ENCODE measurements around the gene LCN10. TPM values are rescaled to one million over a fixed set of nuclear protein-coding genes. Genes with fewer than 3 reads are reported as not detected.

Gene LCN10
- total RNA-seq, 1 donor from 2014 or later = 0.39 TPM

DNA sequence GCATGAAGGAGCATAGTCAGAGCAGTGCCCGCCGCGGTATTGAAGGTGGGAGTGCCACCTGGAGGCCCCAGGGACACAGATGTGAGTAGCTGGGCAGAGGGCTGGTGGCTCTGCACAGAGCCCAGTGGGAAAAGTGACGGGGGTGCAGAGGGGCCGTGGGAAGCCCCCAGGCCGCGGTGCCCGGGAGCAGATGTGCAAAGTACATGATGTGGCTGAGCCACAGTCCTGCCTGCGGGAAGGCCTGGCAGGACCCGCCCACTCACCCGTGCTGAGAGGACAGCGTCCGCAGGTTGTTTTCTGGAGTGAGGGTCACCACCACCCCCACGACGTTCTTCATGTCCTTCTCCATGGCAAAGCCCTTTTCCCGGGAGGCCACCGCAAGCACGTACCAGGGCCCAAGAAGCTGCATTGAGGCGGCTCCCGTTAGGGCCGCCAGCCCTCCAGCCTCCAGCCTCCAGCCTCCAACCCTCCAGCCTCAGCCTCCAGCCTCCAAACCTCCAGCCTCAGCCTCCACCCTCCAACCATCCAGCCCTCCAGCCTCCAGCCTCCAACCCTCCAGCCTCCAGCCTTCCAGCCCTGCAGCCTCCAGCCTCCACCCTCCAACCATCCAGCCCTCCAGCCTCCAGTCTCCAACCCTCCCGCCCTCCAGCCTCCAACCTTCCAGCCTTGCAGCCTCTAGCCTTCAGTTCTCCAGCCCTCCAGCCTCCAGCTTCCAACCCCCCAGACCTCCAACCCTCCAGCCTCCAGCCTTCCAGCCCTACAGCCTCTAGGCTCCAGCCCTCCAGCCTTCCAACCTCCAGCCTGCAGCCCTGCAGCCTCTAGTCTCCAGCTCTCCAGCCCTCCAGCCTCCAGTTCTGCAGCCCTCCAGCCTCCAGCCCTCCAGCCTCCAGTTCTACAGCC lies 4.7 kb upstream of the LCN10 start:
- Mint-ChIP-seq H3K4me3 (no peak overlapping the region), H3K27ac (no peak overlapping the region), H3K27me3 (ENCODE audit: insufficient read depth) (peaks cover 8% of the 10 kb centered on the region), H3K9me3 (peaks cover 20% of the 10 kb centered on the region), H3K4me1 (ENCODE audit: low read depth) (peaks cover 10% of the 10 kb centered on the region), H3K36me3 (ENCODE audit: low read depth) (peaks cover 2% of the 10 kb centered on the region)
- intact Hi-C loops (cut with micrococcal nuclease) = no loop called here
- DNase-seq (ENCODE audit: low spot score) = no peak

- no peak overlapping the region for H3K4me3 Mint-ChIP-seq
- peaks cover 5% of the 10 kb centered on the region for H3K27me3 Mint-ChIP-seq (ENCODE audit: insufficient read depth)
- intact Hi-C loops (cut with micrococcal nuclease) = no loop called here
- peaks cover 13% of the 10 kb centered on the region for H3K4me1 Mint-ChIP-seq (ENCODE audit: low read depth)
- peaks cover 12% of the 10 kb centered on the region for H3K9me3 Mint-ChIP-seq
- DNase-seq (ENCODE audit: low spot score) = no peak
- H3K27ac Mint-ChIP-seq = no peak overlapping the region
- H3K36me3 Mint-ChIP-seq (ENCODE audit: low read depth) = peaks cover 2% of the 10 kb centered on the region
Observed at GRCh38 chr9:136746621-136747020, 3.9 kb upstream of the LCN10 start.

- Mint-ChIP-seq H3K4me1 (ENCODE audit: low read depth) (peaks cover 17% of the 10 kb centered on the region), H3K9me3 (peaks cover 7% of the 10 kb centered on the region), H3K27ac (no peak overlapping the region), H3K4me3 (no peak overlapping the region), H3K27me3 (ENCODE audit: insufficient read depth) (peaks cover 2% of the 10 kb centered on the region), H3K36me3 (ENCODE audit: low read depth) (peaks cover 2% of the 10 kb centered on the region)
- no peak for DNase-seq (ENCODE audit: low spot score)
- intact Hi-C loops (cut with micrococcal nuclease) = no loop called here
Observed at GRCh38 chr9:136746155-136746490, 3.4 kb upstream of the LCN10 start.

DNA sequence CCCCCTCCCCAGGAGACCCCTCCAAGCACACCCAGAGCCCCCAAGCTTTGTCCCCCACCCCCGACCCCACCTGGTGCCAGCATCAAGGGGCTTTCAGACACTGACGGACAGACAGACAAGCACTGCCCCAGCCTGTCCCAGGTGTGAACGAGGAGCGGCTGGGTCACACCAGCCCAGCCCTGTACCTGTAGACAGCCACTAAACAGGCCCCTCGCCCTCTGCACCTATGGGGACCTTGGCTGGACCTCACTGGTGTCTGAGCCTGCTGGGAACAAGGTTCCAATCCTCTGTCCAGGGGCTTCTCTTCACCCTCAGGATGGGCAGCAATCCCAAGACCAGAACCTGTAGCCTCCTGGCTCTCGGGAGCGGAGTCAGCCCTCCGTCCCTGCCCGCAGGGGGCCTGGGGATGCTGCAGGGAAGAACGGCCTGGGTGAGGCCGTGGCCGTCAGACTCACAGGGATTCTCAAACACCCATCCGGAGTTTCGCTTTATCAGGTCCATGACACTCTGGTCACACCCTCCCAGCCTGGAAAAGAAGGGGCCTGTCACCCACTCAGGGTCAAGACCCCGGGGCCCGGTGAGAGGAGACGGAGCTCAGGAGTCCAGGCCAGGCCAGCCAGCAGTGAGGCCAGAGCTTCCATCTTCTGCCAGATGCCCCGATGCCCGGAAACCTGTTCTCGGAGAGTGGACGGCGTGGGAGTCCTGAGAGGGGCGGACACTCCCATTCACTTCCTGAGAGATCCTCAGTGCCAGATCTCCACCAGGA lies 2.8 kb upstream of the LCN10 start:
- peaks cover under 1% of the 10 kb centered on the region for H3K36me3 Mint-ChIP-seq (ENCODE audit: low read depth)
- DNase-seq (ENCODE audit: low spot score) = no peak
- H3K4me3 Mint-ChIP-seq = no peak overlapping the region
- peaks cover 11% of the 10 kb centered on the region for H3K4me1 Mint-ChIP-seq (ENCODE audit: low read depth)
- intact Hi-C loops (cut with micrococcal nuclease) = no loop called here
- peaks cover 2% of the 10 kb centered on the region for H3K9me3 Mint-ChIP-seq
- H3K27ac Mint-ChIP-seq = no peak overlapping the region
- H3K27me3 Mint-ChIP-seq (ENCODE audit: insufficient read depth) = peaks cover 1% of the 10 kb centered on the region

GRCh38 chr9:136744773-136745172 lies 2.0 kb upstream of the LCN10 start:
- Mint-ChIP-seq H3K27ac (no peak overlapping the region), H3K4me3 (no peak overlapping the region), H3K27me3 (ENCODE audit: insufficient read depth) (peaks cover 2% of the 10 kb centered on the region), H3K9me3 (no peaks in the 10 kb centered on the region), H3K4me1 (ENCODE audit: low read depth) (peaks cover 6% of the 10 kb centered on the region), H3K36me3 (ENCODE audit: low read depth) (no peaks in the 10 kb centered on the region)
- DNase-seq (ENCODE audit: low spot score) = no peak
- intact Hi-C loops (cut with micrococcal nuclease) = no loop called here

- H3K4me3 Mint-ChIP-seq = no peak overlapping the region
Observed at GRCh38 chr9:136743639-136744211, 985 bp upstream of the LCN10 start.

DNA sequence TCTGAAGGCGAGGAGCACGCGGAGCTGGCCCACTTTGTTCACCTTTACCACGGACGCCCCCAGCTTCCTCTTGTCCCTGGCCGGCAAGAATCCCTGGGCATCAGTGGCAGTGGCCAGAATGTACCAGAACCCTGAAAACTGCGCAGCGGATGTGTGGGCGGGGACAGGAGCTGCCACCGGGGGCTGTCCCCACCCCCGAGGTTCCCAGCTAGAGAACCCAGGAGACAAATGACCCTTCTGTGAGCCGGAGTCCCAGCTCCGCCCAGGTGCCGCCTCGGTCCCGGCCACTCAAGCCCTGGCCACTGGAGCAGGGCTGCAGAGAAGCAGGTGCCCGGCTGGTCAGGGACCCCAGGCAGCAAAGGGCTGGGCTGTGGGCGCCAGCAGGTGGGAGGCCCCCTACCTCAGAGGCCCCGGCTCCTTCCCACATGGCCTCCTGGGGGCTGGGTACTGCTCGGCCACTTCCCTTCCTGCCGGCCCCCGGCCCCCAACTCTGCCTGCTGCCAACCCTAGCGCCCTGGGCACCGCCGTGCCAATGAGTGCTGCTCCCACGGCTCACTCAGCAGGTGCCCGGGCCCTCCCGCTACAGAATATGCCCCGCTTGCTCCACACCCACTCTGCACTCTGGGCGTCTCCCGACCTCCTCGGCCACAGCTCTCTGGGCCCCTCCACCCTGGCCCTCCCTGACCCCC lies 713 bp downstream of the LCN10 start:
- Mint-ChIP-seq H3K9me3 (no peaks in the 10 kb centered on the region), H3K4me3 (no peak overlapping the region), H3K36me3 (ENCODE audit: low read depth) (no peaks in the 10 kb centered on the region), H3K27ac (no peak overlapping the region), H3K27me3 (ENCODE audit: insufficient read depth) (peaks cover 2% of the 10 kb centered on the region), H3K4me1 (ENCODE audit: low read depth) (peaks cover 6% of the 10 kb centered on the region)
- intact Hi-C loops (cut with micrococcal nuclease) = no loop called here
- no peak for DNase-seq (ENCODE audit: low spot score)

More at GRCh38 chr9:136743639-136744211, 985 bp upstream of the LCN10 start:
- H3K4me1 Mint-ChIP-seq (ENCODE audit: low read depth) = peaks cover 6% of the 10 kb centered on the region
- H3K9me3 Mint-ChIP-seq = no peaks in the 10 kb centered on the region
- DNase-seq (ENCODE audit: low spot score) = no peak
- no peaks in the 10 kb centered on the region for H3K36me3 Mint-ChIP-seq (ENCODE audit: low read depth)
- intact Hi-C loops (cut with micrococcal nuclease) = no loop called here
- peaks cover 2% of the 10 kb centered on the region for H3K27me3 Mint-ChIP-seq (ENCODE audit: insufficient read depth)
- no peak overlapping the region for H3K27ac Mint-ChIP-seq

GRCh38 chr9:136740971-136741882 lies 1.5 kb downstream of the LCN10 start:
- Mint-ChIP-seq H3K9me3 (no peaks in the 10 kb centered on the region), H3K4me3 (no peak overlapping the region), H3K27ac (no peak overlapping the region), H3K27me3 (ENCODE audit: insufficient read depth) (peaks cover 5% of the 10 kb centered on the region), H3K36me3 (ENCODE audit: low read depth) (no peaks in the 10 kb centered on the region), H3K4me1 (ENCODE audit: low read depth) (peaks cover 6% of the 10 kb centered on the region)
- DNase-seq (ENCODE audit: low spot score) = no peak
- intact Hi-C loops (cut with micrococcal nuclease) = no loop called here

- Mint-ChIP-seq H3K27me3 (ENCODE audit: insufficient read depth) (peaks cover 5% of the 10 kb centered on the region), H3K4me3 (no peak overlapping the region), H3K36me3 (ENCODE audit: low read depth) (no peaks in the 10 kb centered on the region), H3K9me3 (no peaks in the 10 kb centered on the region), H3K4me1 (ENCODE audit: low read depth) (peaks cover 6% of the 10 kb centered on the region), H3K27ac (no peak overlapping the region)
- DNase-seq (ENCODE audit: low spot score) = no peak
- intact Hi-C loops (cut with micrococcal nuclease) = no loop called here
Observed at GRCh38 chr9:136740491-136740890, 2.2 kb downstream of the LCN10 start.

- Mint-ChIP-seq H3K36me3 (ENCODE audit: low read depth) (no peaks in the 10 kb centered on the region), H3K4me1 (ENCODE audit: low read depth) (peaks cover 6% of the 10 kb centered on the region), H3K27me3 (ENCODE audit: insufficient read depth) (peaks cover 5% of the 10 kb centered on the region), H3K27ac (no peak overlapping the region), H3K4me3 (no peak overlapping the region), H3K9me3 (no peaks in the 10 kb centered on the region)
- no peak for DNase-seq (ENCODE audit: low spot score)
- intact Hi-C loops (cut with micrococcal nuclease) = no loop called here
Observed at GRCh38 chr9:136740069-136740468, 2.7 kb downstream of the LCN10 start.

DNA sequence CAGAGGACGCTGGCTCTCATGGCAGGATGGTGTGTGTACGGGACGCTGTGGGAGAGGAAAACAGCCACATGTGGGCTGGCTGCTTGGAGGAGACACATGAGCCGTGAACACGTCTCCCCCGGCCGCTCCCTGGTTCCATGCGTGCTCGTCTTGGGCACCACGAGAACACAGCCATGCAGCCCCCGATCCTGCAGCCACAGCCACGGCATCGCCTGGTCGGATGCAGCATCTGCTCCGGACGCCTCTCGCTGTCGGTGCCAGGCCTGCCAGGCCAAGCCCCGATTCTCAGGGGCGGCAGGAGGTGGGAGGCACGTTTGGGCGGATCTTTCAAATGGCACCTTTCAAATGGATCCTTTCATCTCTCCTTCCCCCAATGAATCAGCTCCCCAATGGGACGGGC lies 3.2 kb downstream of the LCN10 start:
- Mint-ChIP-seq H3K27ac (no peak overlapping the region), H3K27me3 (ENCODE audit: insufficient read depth) (peaks cover 5% of the 10 kb centered on the region), H3K9me3 (no peaks in the 10 kb centered on the region), H3K4me1 (ENCODE audit: low read depth) (peaks cover 8% of the 10 kb centered on the region), H3K36me3 (ENCODE audit: low read depth) (no peaks in the 10 kb centered on the region), H3K4me3 (no peak overlapping the region)
- intact Hi-C loops (cut with micrococcal nuclease) = no loop called here
- DNase-seq (ENCODE audit: low spot score) = no peak

- intact Hi-C loops (cut with micrococcal nuclease) = no loop called here
- Mint-ChIP-seq H3K4me1 (ENCODE audit: low read depth) (peaks cover 13% of the 10 kb centered on the region), H3K27me3 (ENCODE audit: insufficient read depth) (peaks cover 5% of the 10 kb centered on the region), H3K9me3 (no peaks in the 10 kb centered on the region), H3K4me3 (no peak overlapping the region), H3K36me3 (ENCODE audit: low read depth) (no peaks in the 10 kb centered on the region), H3K27ac (no peak overlapping the region)
- no peak for DNase-seq (ENCODE audit: low spot score)
Observed at GRCh38 chr9:136738960-136739359, 3.8 kb downstream of the LCN10 start.
